Measurements from ENCODE around the gene GRK5. TPM values are rescaled to one million over a fixed set of nuclear protein-coding genes. Genes with fewer than 3 reads are reported as not detected.
"Not testable (repeated sequence)": the region's sequence is repeated elsewhere in the genome, so short reads cannot be mapped to it uniquely, and the experiment has no call there.

Gene GRK5
- total RNA-seq, 5 donors from 2014 or later (not counting 1 experiment from before 2014, with no cell fraction given), result 21.7 to 36.8 (median 30.6) TPM

DNA sequence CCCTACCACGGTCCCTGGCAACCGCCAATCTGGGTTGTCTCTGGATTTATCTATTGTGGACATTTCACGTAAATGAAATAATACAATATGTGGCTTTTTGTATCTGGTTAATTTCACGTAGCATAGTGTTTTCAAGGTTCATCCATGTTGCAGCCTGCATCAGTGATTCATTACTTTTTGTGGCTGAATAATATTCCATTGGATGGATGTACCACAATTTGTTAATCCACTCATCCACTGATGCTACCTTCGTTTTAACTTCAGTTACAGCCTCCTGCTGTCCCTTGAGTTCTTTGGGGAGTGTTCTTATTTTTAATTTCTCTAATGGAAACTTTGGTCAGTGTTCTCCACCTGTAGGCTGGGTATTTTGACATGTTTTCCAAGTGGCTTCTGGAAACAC is 49.5 kb downstream of the GRK5 start:
- no peaks in the 10 kb centered on the region for H3K36me3 ChIP-seq (ENCODE audit: control insufficient read depth in 2 of 2, extremely low read depth in 1 of 2, insufficient read depth in 1 of 2, low read length in 1 of 2)
- Mint-ChIP-seq H3K4me1 (peaks cover 31 to 35% (median 32%) of the 10 kb centered on the region in 3 donors), H3K27ac (no peak overlapping the region), H3K36me3 (peaks cover 9% of the 10 kb centered on the region), H3K9me3 (peaks cover 3 to 5% (median 4%) of the 10 kb centered on the region in 3 donors), H3K4me3 (no peak overlapping the region), H3K27me3 (no peaks in the 10 kb centered on the region)
- no CpG with 5 or more reads among the region's 5 CpGs for WGBS (ENCODE audit: insufficient coverage)
- no peak overlapping the region for H3K27ac ChIP-seq (ENCODE audit: low read length)
- ChIA-PET CTCF (no interaction called here), POLR2A (no interaction called here)
- ATAC-seq (replicated peaks in 1 of 4) (no peak), DNase-seq (no peak)
- H3K27me3 ChIP-seq (replicated peaks in 1 of 2; ENCODE audit: control insufficient read depth in 2 of 2, extremely low read depth in 1 of 2, insufficient read depth in 2 of 2, low read length in 1 of 2), result no peaks in the 10 kb centered on the region
- no peak overlapping the region for H3K4me3 ChIP-seq (ENCODE audit: control insufficient read depth in 1 of 2, extremely low read depth in 1 of 2, low read length in 1 of 2)
- H3K4me1 ChIP-seq (ENCODE audit: control insufficient read depth in 1 of 2, extremely low read depth in 1 of 2, insufficient read depth in 2 of 2, low read length in 2 of 2), result peaks cover 0 to 2% of the 10 kb centered on the region in 2 experiments
- no peaks in the 10 kb centered on the region for H3K9me3 ChIP-seq

DNA sequence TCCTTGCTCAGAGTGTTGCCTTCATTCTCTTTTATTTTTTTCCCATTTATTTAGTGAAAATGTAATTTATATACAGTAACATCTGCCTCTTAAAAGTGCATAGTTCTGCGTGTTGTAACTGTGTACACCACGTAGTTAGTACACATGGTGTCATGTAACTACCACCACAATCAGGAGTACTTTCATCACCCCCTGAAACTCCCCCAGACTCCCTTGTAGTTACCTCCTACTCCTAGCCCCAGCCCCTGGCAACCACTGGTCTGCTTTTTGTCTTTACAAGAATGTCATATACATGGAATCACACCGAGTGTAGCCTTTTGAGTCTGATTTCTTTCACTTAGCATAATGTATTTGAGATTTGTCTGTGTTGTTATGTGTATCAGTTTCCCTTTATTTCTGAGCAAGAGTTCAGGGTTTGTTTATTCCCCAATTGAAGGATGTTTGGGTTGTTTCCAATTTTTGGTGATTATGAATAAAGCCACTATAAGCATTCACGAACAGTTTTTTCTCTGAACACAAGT is 50.6 kb downstream of the GRK5 start:
- peaks cover 3 to 5% (median 4%) of the 10 kb centered on the region in 3 donors for H3K9me3 Mint-ChIP-seq
- WGBS (ENCODE audit: insufficient coverage), result 92% methylated on average over 2 of the region's 4 CpGs
- ATAC-seq (replicated peaks in 1 of 4) (no peak), DNase-seq (no peak)
- no peaks in the 10 kb centered on the region for H3K9me3 ChIP-seq
- peaks cover 0 to 2% of the 10 kb centered on the region in 2 experiments for H3K4me1 ChIP-seq (ENCODE audit: control insufficient read depth in 1 of 2, extremely low read depth in 1 of 2, insufficient read depth in 2 of 2, low read length in 2 of 2)
- H3K27ac Mint-ChIP-seq, result peak overlapping the region in 1 of 2 donors; percentile 52
- no peaks in the 10 kb centered on the region for H3K27me3 Mint-ChIP-seq
- no peaks in the 10 kb centered on the region for H3K27me3 ChIP-seq (replicated peaks in 1 of 2; ENCODE audit: control insufficient read depth in 2 of 2, extremely low read depth in 1 of 2, insufficient read depth in 2 of 2, low read length in 1 of 2)
- H3K4me3 ChIP-seq (ENCODE audit: control insufficient read depth in 1 of 2, extremely low read depth in 1 of 2, low read length in 1 of 2), result no peak overlapping the region
- no peak overlapping the region for H3K4me3 Mint-ChIP-seq
- H3K36me3 Mint-ChIP-seq, result peaks cover 10% of the 10 kb centered on the region
- ChIA-PET CTCF (interaction anchor here in 1 of 2 donors (0.5 kb wide), 1 partner anchor 37 kb away, joined by 3 read pairs; no protein-coding TSS in a partner anchor), POLR2A (interaction anchor here in 1 of 2 donors (0.8 kb wide), 1 partner anchor 34 kb away, joined by 6 read pairs; no protein-coding TSS in a partner anchor)
- H3K27ac ChIP-seq (ENCODE audit: low read length), result no peak overlapping the region
- H3K36me3 ChIP-seq (ENCODE audit: control insufficient read depth in 2 of 2, extremely low read depth in 1 of 2, insufficient read depth in 1 of 2, low read length in 1 of 2), result no peaks in the 10 kb centered on the region
- peaks cover 24 to 25% (median 24%) of the 10 kb centered on the region in 3 donors for H3K4me1 Mint-ChIP-seq

DNA sequence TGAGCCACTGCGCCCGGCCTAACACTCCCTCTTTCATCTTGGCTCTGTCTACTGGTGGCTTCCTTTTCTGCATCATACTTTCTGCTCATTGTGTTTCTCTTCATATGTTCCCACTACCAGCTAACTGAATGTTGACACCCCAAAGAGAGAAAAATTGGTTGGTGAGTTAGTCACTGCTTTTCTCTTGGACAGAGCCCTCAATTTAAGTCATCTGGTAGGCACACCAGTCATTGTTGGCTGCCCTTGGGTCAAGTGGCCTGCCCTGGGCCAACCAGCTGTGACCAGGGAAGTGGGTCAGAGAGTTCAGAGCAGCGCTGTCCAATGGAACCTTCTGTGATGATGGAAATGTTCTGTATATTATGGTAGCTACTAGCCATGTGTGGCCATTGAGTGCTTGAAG is 52.0 kb downstream of the GRK5 start:
- no peak for DNase-seq
- Mint-ChIP-seq H3K27me3 (no peaks in the 10 kb centered on the region), H3K4me1 (peaks cover 17 to 22% (median 19%) of the 10 kb centered on the region in 3 donors), H3K9me3 (peaks cover 3 to 5% (median 4%) of the 10 kb centered on the region in 3 donors), H3K4me3 (no peak overlapping the region), H3K36me3 (peaks cover 11% of the 10 kb centered on the region), H3K27ac (no peak overlapping the region)
- CTCF ChIA-PET, result interaction anchor here in 1 of 2 donors (0.5 to 1.1 kb wide), 3 partner anchors 15 to 99 kb away, joined by 3 to 5 read pairs (median 4); no protein-coding TSS in a partner anchor
- Histone ChIP-seq H3K27ac (ENCODE audit: low read length) (no peak overlapping the region), H3K27me3 (replicated peaks in 1 of 2; ENCODE audit: control insufficient read depth in 2 of 2, extremely low read depth in 1 of 2, insufficient read depth in 2 of 2, low read length in 1 of 2) (no peaks in the 10 kb centered on the region), H3K4me3 (ENCODE audit: control insufficient read depth in 1 of 2, extremely low read depth in 1 of 2, low read length in 1 of 2) (no peak overlapping the region), H3K36me3 (ENCODE audit: control insufficient read depth in 2 of 2, extremely low read depth in 1 of 2, insufficient read depth in 1 of 2, low read length in 1 of 2) (peaks cover 0 to 3% of the 10 kb centered on the region in 2 donors), H3K9me3 (no peaks in the 10 kb centered on the region), H3K4me1 (ENCODE audit: control insufficient read depth in 1 of 2, extremely low read depth in 1 of 2, insufficient read depth in 2 of 2, low read length in 2 of 2) (no peaks in the 10 kb centered on the region)
- ATAC-seq (replicated peaks in 1 of 4), result no peak
- POLR2A ChIA-PET, result interaction anchor here in 1 of 2 donors (0.5 kb wide), 1 partner anchor 28 kb away, joined by 3 read pairs; no protein-coding TSS in a partner anchor
- WGBS (ENCODE audit: insufficient coverage), result 100% methylated on average over 1 of the region's 3 CpGs

DNA sequence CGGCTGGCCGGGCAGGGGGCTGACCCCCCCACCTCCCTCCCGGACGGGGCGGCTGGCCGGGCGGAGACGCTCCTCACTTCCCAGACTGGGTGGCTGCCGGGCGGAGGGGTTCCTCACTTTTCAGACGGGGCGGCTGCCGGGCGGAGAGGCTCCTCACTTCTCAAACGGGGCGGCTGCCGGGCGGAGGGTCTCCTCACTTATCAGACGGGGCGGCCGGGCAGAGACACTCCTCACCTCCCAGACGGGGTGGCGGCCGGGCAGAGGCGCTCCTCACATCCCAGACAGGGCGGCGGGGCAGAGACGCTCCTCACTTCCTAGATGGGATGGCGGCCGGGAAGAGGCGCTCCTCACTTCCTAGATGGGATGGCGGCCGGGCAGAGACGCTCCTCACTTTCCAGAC is 53.6 kb downstream of the GRK5 start:
- H3K27me3 Mint-ChIP-seq; H3K4me3 Mint-ChIP-seq; POLR2A ChIA-PET; H3K9me3 Mint-ChIP-seq; DNase-seq; H3K4me3 ChIP-seq (ENCODE audit: control insufficient read depth in 1 of 2, extremely low read depth in 1 of 2, low read length in 1 of 2); H3K27me3 ChIP-seq (replicated peaks in 1 of 2; ENCODE audit: control insufficient read depth in 2 of 2, extremely low read depth in 1 of 2, insufficient read depth in 2 of 2, low read length in 1 of 2); H3K36me3 ChIP-seq (ENCODE audit: control insufficient read depth in 2 of 2, extremely low read depth in 1 of 2, insufficient read depth in 1 of 2, low read length in 1 of 2); CTCF ChIA-PET; H3K27ac Mint-ChIP-seq; ATAC-seq (replicated peaks in 1 of 4); H3K4me1 ChIP-seq (ENCODE audit: control insufficient read depth in 1 of 2, extremely low read depth in 1 of 2, insufficient read depth in 2 of 2, low read length in 2 of 2); H3K9me3 ChIP-seq; H3K27ac ChIP-seq (ENCODE audit: low read length): not testable (repeated sequence)
- peaks cover 13% of the 10 kb centered on the region for H3K36me3 Mint-ChIP-seq
- WGBS (ENCODE audit: insufficient coverage), result 90% methylated on average over 7 of the region's 34 CpGs
- H3K4me1 Mint-ChIP-seq, result peaks cover 16 to 23% (median 17%) of the 10 kb centered on the region in 3 donors

DNA sequence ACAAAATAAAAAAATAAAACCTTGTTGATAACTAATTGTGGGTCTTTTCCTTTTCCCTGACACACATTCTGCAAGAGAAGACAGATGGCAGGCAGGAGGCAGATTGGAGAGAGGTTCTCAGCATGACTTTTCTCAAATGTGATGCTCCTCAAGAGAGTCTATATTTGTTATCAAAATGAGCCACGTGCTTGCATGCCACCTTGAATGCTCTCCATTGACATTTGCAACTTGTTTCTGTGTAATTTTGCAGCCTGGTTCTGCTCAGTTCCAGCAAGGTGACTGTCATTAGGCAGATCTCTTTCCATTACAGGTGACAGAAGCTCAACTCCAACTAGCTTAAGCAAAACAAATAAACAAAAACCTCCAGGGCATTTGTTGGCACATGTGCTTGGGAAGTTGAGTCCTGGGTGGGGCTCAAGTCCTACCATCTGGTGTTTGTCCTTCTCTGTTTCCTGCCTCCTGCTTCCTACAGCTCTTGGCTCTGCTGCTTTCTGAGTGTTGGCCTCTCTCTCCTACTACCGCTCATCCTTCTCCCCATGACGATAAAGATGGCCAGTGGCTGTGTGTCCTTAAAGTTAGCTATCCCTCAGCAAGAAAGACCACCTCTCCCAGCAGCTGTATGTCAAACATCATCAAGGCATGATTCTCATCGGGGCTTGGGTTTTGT is 56.7 kb downstream of the GRK5 start:
- Histone ChIP-seq H3K4me3 (ENCODE audit: control insufficient read depth in 1 of 2, extremely low read depth in 1 of 2, low read length in 1 of 2) (no peak overlapping the region), H3K4me1 (ENCODE audit: control insufficient read depth in 1 of 2, extremely low read depth in 1 of 2, insufficient read depth in 2 of 2, low read length in 2 of 2) (peaks cover 6 to 19% of the 10 kb centered on the region in 2 experiments), H3K36me3 (ENCODE audit: control insufficient read depth in 2 of 2, extremely low read depth in 1 of 2, insufficient read depth in 1 of 2, low read length in 1 of 2) (peaks cover 0 to 3% of the 10 kb centered on the region in 2 donors), H3K27me3 (replicated peaks in 1 of 2; ENCODE audit: control insufficient read depth in 2 of 2, extremely low read depth in 1 of 2, insufficient read depth in 2 of 2, low read length in 1 of 2) (no peaks in the 10 kb centered on the region), H3K27ac (ENCODE audit: low read length) (peak overlapping the region; percentile 12), H3K9me3 (no peaks in the 10 kb centered on the region)
- Mint-ChIP-seq H3K4me1 (peaks cover 17 to 34% (median 23%) of the 10 kb centered on the region in 3 donors), H3K36me3 (peaks cover 8% of the 10 kb centered on the region), H3K9me3 (no peaks in the 10 kb centered on the region), H3K4me3 (no peak overlapping the region), H3K27me3 (no peaks in the 10 kb centered on the region), H3K27ac (peak overlapping the region in 1 of 2 donors; percentile 56)
- ATAC-seq (replicated peaks in 1 of 4), result no peak
- no peak for DNase-seq
- 78% methylated on average over 2 of the region's 4 CpGs for WGBS (ENCODE audit: insufficient coverage)
- POLR2A ChIA-PET, result no interaction called here
- CTCF ChIA-PET, result no interaction called here

DNA sequence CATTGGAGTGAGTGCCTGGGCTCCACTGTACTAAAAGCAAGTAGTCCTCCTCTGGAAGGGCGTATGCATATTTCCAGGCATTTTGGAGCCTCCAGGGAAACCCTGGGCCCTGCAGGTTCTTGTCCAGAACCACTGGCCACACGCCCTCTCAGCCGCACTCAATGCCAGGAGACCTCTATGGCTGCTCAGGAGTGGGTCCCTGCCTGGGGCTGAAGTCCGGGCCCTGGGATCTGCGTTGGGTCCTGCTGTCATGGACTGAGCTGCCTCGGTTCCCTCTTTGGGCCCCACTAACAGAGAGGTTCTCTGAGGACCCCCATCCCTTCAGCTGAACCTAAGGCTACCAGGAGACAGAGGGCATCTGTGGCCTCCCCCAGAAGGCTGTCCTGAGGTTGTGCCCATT is 58.3 kb downstream of the GRK5 start:
- DNase-seq (no peak), ATAC-seq (replicated peaks in 1 of 4) (no peak)
- Histone ChIP-seq H3K4me1 (ENCODE audit: control insufficient read depth in 1 of 2, extremely low read depth in 1 of 2, insufficient read depth in 2 of 2, low read length in 2 of 2) (peaks cover 18 to 35% of the 10 kb centered on the region in 2 experiments), H3K36me3 (ENCODE audit: control insufficient read depth in 2 of 2, extremely low read depth in 1 of 2, insufficient read depth in 1 of 2, low read length in 1 of 2) (peaks cover 0 to 3% of the 10 kb centered on the region in 2 donors), H3K27ac (ENCODE audit: low read length) (no peak overlapping the region), H3K27me3 (replicated peaks in 1 of 2; ENCODE audit: control insufficient read depth in 2 of 2, extremely low read depth in 1 of 2, insufficient read depth in 2 of 2, low read length in 1 of 2) (no peaks in the 10 kb centered on the region), H3K4me3 (ENCODE audit: control insufficient read depth in 1 of 2, extremely low read depth in 1 of 2, low read length in 1 of 2) (no peak overlapping the region), H3K9me3 (no peaks in the 10 kb centered on the region)
- Mint-ChIP-seq H3K9me3 (no peaks in the 10 kb centered on the region), H3K27ac (no peak overlapping the region), H3K27me3 (no peaks in the 10 kb centered on the region), H3K4me3 (no peak overlapping the region), H3K4me1 (peaks cover 29 to 47% (median 37%) of the 10 kb centered on the region in 3 donors), H3K36me3 (peaks cover 8% of the 10 kb centered on the region)
- CTCF ChIA-PET, result interaction anchor here in 1 of 2 donors (0.6 to 0.7 kb wide), 2 partner anchors 33 to 55 kb away, joined by 3 read pairs; no protein-coding TSS in a partner anchor
- POLR2A ChIA-PET, result interaction anchor here in 1 of 2 donors (1.0 kb wide), 1 partner anchor 55 kb away, joined by 4 read pairs; no protein-coding TSS in a partner anchor
- 98% methylated on average over 6 of the region's 6 CpGs for WGBS (ENCODE audit: insufficient coverage)
